GM18870 (cell line): ENCODE measurements around the gene ADAMTSL4.
"Not testable (repeated sequence)": the region's sequence is repeated elsewhere in the genome, so short reads cannot be mapped to it uniquely, and the experiment has no call there.

Experiments
- ATAC-seq: cut with Tn5 transposase; IDR thresholded peaks from one replicate; pipeline ENCODE4 v1.9.1; 2021; ENCODE audit warnings: moderate library complexity; ENCODE audit not compliant: unreplicated experiment

The ADAMTSL4 gene

DNA sequence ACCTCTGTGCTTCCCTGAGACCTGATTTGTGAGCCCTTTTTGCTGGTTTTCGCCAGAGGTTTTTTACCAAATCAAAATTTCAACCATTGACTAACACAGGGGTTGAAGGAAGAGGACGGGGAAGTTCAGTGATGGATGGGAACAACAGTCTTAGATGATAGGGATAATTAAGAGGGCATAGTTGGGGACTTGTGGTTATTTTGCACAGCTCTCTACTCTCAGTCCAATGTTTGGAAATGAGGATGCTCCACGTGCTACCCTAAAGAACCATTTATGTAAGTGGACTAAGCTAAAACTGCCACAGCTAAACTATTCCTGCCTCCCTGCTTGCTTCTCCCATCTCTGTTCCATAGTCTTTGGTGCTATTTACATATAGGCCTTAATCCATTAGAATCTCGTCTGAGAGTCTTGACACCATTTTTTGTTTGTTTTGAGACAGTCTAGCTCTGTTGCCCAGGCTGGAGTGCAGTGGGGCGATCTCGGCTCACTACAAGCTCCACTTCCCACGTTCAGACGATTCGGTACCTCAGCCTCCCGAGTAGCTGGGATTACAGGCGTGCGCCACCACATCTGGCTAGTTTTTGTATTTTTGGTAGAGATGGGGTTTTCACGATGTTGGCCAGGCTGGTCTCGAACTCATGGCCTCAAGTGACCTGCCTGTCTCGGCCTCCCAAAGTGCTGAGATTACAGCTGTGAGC, 30.9 kb downstream of the ADAMTSL4 start:
- peak; percentile 4 for ATAC-seq

DNA sequence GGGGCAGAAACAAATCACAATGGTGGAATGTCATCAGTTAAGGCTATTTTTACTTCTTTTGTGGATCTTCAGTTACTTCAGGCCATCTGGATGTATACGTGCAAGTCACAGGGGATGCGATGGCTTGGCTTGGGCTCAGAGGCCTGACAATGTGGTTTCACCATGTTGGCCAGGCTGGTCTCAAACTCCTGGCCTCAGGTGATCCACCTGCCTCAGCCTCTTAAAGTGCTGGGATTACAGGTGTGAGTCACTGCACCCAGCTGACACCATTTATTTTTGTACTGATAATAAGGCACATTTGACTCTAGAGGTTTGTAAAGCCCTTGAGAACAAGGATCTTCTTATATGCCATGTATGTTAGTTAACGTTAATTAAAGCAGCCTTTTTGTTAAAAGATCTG, 31.8 kb downstream of the ADAMTSL4 start:
- ATAC-seq = not testable (repeated sequence)

DNA sequence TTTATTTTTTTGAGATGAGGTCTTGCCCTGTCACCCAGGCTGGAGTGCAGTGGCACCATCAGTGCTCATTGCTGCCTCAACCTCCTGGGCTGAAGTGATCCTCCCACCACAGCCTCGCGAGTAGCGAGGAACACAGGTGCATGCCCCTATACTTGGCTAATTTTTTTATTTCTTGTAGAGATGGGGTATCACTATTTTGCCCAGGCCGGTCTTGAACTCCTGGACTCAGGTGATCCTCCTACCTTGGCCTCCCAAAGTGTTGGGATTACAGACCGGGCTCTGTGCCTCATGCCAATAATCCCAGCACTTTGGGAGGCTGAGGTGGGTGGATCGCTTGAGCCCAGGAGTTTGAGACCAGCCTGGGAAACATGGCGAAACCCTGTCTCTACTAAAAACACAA, 32.2 kb downstream of the ADAMTSL4 start:
- not testable (repeated sequence) for ATAC-seq

DNA sequence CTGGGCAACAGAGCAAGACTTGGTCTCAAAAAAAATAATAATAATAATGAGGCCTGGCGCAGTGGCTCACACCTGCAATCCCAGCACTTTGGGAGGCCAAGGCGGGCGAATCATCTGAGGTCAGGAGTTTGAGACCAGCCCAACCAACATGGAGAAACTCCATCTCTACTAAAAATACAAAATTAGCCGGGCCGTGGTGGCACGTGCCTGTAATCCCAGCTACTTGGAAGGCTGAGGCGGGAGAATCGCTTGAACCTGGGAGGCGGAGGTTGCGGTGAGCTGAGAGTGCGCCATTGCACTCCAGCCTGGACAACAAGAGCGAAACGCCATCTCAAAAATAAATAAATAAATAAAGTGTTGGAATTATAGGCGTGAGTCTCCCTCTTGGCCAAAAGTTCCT, 32.8 kb downstream of the ADAMTSL4 start:
- ATAC-seq = not testable (repeated sequence)

DNA sequence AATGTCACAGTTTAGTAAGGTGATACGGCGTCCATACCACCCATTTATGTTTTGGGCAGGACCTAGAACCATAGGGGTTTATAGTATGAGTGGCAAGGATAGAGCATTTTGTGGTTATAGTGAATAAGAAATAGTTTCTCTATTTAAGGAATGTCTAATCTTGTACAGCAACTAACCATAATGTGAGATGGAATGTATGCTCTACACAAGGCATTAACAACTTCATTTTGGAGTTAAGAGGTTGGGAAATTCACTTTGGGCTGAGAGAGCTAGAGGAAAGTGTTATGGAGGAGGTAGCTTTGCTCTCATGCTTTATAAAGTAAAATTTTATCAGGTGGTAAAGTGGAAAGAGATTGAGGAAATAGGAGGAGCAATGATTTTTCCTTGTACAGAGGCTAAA, 33.2 kb downstream of the ADAMTSL4 start:
- ATAC-seq = no peak

DNA sequence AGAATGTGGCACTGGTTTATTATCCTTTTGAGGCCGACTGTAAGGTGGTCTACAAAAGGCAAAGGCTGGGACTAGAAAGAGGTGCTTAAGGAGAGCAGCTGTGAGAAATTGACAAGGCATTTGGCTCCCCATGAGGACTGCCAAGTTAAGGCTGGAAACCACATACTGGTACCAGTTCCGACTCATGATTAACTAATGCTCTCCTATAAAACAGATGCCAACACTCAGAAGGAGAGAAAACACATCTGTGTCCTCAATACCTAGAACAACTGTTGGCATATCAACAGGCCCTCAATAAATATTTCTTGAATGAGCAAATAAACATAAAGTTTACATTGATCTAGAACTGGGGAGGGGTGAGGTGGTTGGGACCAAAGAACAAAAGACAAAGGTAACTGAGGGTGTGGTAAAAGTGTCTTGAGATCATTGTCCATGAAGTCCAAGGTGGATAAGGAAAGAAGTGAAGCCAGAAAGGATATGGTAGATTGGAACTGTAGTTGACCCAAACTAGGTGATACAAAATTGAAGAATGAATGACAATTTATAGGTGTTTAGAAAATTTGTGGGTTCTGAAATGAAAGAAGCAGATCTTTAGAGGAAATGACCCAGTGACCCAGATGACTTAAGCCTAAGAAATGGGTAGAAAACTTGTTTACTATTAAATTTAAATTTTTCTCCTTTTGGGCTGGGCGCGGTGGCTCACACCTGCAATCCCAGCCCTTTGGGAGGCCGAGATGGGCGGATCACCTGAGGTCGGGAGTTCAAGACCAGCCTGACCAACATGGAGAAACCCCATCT, 47.1 kb downstream of the ADAMTSL4 start:
- no peak for ATAC-seq

DNA sequence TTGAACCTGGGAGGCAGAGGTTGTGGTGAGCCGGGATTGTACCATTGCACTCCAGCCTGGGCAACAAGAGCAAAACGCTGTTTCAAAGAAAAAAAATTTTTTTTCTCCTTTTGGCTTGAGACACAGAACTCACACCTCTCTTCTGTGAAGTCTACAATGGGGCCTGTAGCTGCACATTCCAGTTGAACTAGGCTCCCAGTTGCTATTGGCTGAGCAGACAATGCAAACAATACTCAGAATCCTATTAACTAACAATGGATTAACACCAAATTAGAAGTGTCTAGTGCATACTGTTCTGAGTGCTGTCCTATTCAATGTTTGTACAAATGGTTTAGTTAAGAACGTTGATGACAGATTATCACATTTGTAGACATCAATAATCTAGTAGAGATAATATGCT, 47.8 kb downstream of the ADAMTSL4 start:
- no peak for ATAC-seq

DNA sequence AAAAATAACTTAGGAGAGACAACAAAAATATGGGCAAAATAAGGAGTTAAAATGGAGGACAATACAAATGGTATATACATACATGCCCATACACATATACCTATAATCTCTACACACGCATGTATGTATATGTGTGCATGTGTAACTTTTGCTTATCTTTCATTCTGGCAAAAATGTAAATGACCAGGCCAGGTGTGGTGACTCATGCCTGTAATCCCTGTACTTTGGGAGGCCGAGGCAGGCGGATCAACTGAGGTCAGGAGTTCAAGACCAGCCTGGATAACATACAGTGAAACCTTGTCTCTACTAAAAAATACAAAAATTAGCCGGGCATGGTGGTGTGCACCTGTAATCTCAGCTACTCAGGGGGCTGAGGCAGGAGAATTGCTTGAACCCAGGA, 49.1 kb downstream of the ADAMTSL4 start:
- not testable (repeated sequence) for ATAC-seq

DNA sequence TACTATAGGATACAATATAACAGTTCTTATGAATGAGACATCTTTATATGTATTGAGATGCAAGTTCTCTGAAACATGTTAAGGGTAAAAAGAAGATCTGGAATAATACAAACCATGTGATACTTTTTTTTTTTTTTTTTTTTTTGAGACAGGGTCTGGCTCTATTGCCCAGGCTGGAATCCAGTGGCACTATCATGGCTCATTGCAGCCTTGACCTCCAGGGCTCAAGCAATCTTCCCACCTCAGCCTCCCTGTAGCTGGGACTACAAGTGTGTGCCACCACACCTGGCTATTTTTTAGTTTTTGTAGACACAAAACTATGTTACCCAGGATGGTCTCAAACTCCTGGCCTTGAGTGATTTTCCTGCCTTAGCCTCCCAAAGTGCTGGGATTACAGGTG, 52.3 kb downstream of the ADAMTSL4 start:
- no peak for ATAC-seq

DNA sequence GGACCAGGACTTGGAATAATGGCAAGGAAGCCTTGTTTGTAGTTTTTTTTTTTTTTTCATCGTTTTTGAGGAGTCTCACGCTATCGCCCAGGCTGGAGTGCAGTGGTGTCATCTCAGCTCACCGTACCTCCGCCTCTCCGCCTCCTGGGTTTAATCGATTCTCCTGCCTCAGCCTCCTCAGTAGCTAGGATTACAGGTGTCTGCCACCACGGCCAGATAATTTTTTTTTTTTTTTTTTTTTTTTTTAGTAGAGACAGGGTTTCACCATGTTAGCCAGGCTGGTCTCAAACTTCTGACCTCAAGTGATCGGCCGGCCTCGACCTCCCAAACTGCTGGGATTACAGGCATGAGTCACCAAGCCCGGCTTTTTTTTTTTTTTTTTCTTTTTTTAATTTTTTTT, 53.2 kb downstream of the ADAMTSL4 start:
- ATAC-seq = not testable (repeated sequence)

DNA sequence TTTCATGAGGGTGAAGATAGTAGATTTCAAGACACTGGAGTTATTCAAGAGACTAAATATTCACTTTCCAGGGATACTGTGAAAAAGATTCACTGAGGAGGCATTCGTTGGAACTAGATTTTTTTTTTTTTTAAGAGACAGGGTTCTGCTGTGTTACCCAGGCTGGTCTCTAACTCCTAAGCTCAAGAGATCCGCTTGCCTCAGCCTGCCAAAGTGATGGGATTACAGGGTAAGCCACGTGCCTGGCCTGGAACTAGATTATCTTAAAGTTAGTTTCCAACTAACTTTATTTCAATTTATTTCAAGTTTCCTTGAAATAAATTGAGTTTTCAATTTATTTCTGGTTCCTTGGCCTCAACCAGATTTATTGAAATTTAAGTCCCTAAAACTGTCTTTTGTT, 54.5 kb downstream of the ADAMTSL4 start:
- no peak for ATAC-seq

DNA sequence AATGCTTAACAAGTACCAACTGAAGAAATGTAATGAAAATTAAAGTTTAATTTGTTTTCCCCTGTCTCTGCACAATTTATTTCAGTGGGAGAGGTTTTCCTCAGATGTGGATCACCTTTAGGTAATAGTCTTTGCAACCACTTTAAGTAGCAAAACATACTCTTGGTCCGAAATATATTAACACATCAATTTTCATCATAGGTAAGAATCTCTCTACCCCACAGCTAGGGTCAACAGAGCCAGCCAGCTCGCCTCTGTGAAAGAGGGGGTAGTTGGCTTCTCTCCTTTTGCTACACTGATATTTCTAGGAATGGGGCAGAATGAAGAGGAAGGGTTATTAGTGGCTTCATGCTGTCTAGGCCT, 55.0 kb downstream of the ADAMTSL4 start:
- ATAC-seq = no peak

DNA sequence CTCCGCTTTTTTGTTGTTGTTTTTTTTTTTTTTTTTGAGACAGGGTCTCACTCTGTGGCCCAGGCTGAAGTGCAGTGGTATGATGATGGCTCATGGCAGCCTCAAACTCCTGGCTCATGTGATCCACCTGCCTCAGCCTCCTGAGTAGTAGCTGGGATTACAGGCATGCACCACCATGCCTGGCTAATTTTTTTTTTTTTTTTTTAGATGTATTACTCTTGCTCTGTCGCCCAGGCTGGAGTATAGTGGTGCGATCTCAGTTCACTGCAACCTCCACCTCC, 56.2 kb downstream of the ADAMTSL4 start:
- ATAC-seq = not testable (repeated sequence)

DNA sequence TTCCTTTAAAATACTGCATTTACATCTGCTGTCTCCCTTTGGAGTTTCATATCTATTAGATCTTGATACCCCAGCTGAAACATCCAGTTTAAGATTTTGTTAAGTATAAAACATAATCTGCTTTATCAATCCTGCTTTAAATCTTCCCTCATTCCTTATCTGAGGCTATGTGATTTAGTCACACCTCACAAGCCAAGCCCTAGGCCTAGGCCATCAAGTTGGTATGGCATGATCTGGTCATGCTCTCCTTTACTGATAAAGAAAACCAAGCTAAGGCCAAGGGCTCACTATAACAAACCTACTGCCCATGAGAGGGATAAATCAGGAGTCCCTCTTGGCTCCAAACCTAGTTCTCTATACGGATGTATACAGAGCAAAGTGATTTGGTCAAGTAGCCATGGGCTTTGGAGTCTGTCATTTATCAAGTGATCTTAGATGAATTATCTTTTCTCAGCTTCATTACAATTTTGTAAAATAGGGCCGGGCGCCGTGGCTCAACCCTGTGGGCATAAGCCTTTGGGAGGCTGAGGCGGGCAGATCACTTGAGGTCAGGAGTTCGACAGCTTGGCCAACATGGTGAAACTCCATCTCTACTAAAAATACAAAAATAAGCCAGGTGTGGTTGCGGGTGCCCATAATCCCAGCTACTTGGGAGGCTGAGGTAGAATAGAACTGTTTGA, 57.4 kb downstream of the ADAMTSL4 start:
- ATAC-seq = no peak

DNA sequence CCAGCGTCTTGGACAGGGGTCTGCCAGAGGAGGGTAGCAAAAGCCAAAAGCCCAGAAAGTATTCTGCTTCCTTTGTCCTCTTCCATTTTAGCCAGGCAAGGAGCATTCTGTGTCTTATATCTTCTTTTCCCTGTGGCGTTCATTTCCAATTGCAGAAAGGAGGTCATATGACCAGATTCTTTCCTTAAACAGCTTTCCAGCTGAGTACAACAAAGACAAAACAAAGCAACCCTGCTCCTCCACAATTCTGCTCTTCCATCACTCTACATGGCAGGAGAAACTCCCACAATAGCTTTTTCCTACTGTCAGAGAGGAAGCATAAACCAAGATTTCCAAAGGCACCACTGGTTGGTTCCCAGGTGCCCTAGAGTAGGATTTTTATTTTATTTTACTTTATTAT, 60.5 kb downstream of the ADAMTSL4 start:
- ATAC-seq = no peak
